Muscle layer of colon (tissue), 2 donors: ENCODE data around the gene AURKB.

Experiments used
- H3K27ac ChIP-seq: one replicate; pipeline ENCODE4 v1.7.0; 2013; ENCODE audit warnings: low read depth, mild to moderate bottlenecking, low read length, moderate library complexity
- H3K27me3 ChIP-seq, 2 donors: one replicate each; pipeline ENCODE4 v1.7.0; 2013; ENCODE audit warnings: low read length in 2 of 2, mild to moderate bottlenecking in 2 of 2; ENCODE audit not compliant: insufficient read depth in 2 of 2, control insufficient read depth in 1 of 2
- H3K36me3 ChIP-seq: one replicate; pipeline ENCODE4 v1.7.0; 2013; ENCODE audit warnings: mild to moderate bottlenecking, low read length; ENCODE audit not compliant: insufficient read depth
- H3K4me1 ChIP-seq: one replicate; pipeline ENCODE4 v1.7.0; 2013; ENCODE audit warnings: mild to moderate bottlenecking, low read length; ENCODE audit not compliant: insufficient read depth
- H3K4me3 ChIP-seq, 2 donors: one replicate each; pipeline ENCODE4 v1.7.0; 2013; ENCODE audit warnings: low read length in 2 of 2, low read depth in 1 of 2, mild to moderate bottlenecking in 1 of 2, moderate library complexity in 1 of 2
- H3K9ac ChIP-seq: one replicate; pipeline ENCODE4 v1.7.0; 2013; ENCODE audit warnings: low read length
- H3K9me3 ChIP-seq: one replicate; pipeline ENCODE4 v1.7.0; 2013; ENCODE audit warnings: mild to moderate bottlenecking, low read length
- donor health status: abdominal sarcoma.
- donor health status: Adenocarcinoma of cecum.

The AURKB gene

DNA sequence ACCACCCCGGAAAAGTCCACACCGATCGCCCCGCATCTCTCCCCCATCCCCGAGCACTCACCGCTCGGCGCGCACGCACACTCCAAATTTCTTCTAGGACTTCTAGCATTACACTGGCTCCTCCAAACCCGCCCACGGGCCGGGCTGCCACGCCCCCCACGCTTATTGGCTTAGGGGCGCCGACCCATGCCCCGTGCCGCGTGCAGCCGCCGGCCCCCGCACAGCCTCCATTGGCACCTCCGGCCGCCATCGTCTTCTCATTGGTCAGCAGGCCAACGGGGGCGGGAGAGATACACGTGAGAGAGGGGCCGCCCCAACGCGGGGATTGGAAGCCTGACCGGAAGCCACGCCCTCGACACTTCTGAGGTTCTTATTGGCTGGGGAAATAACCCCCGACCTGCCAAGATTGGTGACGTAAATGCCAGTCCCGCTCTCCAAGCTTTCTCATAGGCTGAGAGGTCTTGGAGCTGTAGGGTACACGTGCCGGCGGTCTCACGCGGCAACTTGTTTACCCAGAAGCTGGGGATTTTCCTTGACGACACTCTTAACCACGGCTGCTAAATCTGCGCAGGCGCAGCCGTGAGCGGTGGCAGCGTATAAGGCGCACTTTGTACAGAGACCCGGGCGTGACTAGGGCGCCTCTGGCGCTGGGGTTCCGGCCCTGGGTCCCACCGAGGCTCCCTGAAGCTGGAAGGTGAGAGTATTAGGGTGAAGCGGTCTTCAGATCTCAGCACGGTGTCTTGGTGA lies 54.0 kb downstream of the AURKB start:
- H3K4me1 ChIP-seq = peaks cover 44% of the 10 kb centered on the region

DNA sequence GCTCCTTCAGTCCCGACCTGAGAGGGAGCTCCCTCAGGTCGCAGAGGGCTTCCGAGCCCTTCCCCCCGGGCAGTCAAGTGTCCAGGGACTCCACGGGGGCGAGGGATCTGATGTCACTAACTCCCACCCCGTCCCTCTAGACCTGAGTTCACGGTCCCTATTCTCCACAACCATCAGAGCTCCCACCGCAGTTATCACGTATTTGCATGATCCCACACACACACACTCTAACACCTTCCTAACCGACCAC lies 54.5 kb downstream of the AURKB start:
- H3K27ac ChIP-seq = peak overlapping the region; percentile 99
- peaks cover 40% of the 10 kb centered on the region for H3K4me1 ChIP-seq
- peak overlapping the region; percentile 81 to 100 for H3K4me3 ChIP-seq
- peaks cover 25% of the 10 kb centered on the region for H3K36me3 ChIP-seq
- no peaks in the 10 kb centered on the region for H3K9me3 ChIP-seq
- H3K27me3 ChIP-seq = no peaks in the 10 kb centered on the region
- peak overlapping the region; percentile 100 for H3K9ac ChIP-seq

More for the DNA sequence above, 54.0 kb downstream of the AURKB start:
- Histone ChIP-seq H3K9ac (peak overlapping the region; percentile 100), H3K4me3 (peak overlapping the region; percentile 81 to 100), H3K36me3 (peaks cover 30% of the 10 kb centered on the region), H3K27me3 (no peaks in the 10 kb centered on the region), H3K9me3 (no peaks in the 10 kb centered on the region), H3K27ac (peak overlapping the region; percentile 99)

DNA sequence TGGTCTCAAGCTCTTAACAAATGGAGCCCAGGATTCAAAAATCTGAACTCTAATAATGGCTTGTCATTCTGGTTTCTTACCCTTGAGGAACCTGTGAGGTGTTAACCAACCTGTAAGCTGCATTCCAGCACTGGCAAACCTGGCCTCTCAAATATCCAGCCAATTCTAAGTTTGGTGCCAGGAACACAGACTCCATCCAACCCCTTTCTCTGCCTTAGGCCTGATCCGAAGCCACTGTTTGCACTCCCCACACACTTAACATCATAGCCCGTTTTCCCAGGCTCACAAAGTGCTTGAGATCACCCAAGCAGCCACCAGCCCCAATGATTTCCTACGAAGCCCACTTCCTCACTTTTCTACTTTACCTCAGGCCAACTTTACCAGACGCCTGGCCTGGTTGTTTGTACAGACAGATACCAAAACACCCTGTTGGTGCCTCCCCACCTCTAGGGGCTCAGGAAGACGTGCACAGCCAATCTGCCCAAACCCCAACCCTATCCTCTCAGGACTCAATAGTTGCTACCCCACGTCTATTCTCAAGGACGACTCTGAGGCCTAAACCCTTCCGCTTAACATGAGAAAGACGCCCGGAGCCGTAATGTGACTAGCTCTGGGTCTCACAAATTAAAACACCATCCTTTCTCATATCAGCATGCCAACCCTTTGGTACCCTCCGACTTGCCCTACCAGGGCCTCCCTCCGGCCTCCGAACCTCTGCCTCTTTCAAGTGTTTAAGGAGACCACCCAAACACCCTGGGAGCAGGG lies 55.0 kb downstream of the AURKB start:
- H3K27me3 ChIP-seq = no peaks in the 10 kb centered on the region
- peak overlapping the region; percentile 99 for H3K27ac ChIP-seq
- H3K4me3 ChIP-seq = peak overlapping the region; percentile 81 to 100
- H3K4me1 ChIP-seq = peaks cover 41% of the 10 kb centered on the region
- no peaks in the 10 kb centered on the region for H3K9me3 ChIP-seq
- H3K9ac ChIP-seq = peak overlapping the region; percentile 100
- peaks cover 26% of the 10 kb centered on the region for H3K36me3 ChIP-seq
